HG03558 (cell line): Measurements from ENCODE around the gene PRKN.

ENCODE experiments used
- ATAC-seq: cut with Tn5 transposase; IDR thresholded peaks from one replicate; pipeline ENCODE4 v1.9.1; 2021; ENCODE audit warnings: moderate number of reproducible peaks; ENCODE audit not compliant: unreplicated experiment; ENCODE audit errors: extremely low read depth

PRKN gene

GRCh38 chr6:161299726-161300125, 1427.8 kb downstream of the PRKN start:
- ATAC-seq: no peak
